Measurements from ENCODE around the gene PRR30.

DNA sequence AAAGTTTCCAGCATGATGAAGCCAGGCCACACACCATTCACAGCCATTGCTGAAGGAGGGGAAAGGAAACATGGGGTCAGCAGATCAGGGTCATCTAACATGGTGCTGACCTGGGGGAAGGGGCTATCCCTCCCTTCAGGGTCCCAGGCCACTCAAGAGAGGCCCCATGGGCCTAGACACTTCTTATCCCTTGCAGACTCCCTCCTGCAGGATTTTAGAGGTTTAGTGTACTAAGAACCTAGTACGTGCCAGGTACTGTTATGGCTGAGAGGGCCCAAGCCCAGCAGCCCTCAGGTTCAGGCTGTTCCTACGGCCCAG lies 43.8 kb downstream of the PRR30 start:
- TF ChIP-seq RAD21 (IDR thresholded peaks at IDR 0.05; ENCODE audit: low read length) = no peak
- TF ChIP-seq, protein P1, sequence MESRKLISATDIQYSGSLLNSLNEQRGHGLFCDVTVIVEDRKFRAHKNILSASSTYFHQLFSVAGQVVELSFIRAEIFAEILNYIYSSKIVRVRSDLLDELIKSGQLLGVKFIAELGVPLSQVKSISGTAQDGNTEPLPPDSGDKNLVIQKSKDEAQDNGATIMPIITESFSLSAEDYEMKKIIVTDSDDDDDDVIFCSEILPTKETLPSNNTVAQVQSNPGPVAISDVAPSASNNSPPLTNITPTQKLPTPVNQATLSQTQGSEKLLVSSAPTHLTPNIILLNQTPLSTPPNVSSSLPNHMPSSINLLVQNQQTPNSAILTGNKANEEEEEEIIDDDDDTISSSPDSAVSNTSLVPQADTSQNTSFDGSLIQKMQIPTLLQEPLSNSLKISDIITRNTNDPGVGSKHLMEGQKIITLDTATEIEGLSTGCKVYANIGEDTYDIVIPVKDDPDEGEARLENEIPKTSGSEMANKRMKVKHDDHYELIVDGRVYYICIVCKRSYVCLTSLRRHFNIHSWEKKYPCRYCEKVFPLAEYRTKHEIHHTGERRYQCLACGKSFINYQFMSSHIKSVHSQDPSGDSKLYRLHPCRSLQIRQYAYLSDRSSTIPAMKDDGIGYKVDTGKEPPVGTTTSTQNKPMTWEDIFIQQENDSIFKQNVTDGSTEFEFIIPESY (IDR thresholded peaks at IDR 0.05; ENCODE audit: borderline replicate concordance, low read depth) = no peak
- TF ChIP-seq, protein P2, sequence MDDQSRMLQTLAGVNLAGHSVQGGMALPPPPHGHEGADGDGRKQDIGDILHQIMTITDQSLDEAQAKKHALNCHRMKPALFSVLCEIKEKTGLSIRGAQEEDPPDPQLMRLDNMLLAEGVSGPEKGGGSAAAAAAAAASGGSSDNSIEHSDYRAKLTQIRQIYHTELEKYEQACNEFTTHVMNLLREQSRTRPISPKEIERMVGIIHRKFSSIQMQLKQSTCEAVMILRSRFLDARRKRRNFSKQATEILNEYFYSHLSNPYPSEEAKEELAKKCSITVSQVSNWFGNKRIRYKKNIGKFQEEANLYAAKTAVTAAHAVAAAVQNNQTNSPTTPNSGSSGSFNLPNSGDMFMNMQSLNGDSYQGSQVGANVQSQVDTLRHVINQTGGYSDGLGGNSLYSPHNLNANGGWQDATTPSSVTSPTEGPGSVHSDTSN (IDR thresholded peaks at IDR 0.05) = no peak
- no peak for TF ChIP-seq YY1 (IDR thresholded peaks at IDR 0.05; ENCODE audit: low read depth)
- TF ChIP-seq, protein P3, sequence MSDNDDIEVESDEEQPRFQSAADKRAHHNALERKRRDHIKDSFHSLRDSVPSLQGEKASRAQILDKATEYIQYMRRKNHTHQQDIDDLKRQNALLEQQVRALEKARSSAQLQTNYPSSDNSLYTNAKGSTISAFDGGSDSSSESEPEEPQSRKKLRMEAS (IDR thresholded peaks at IDR 0.05; ENCODE audit: low read depth) = no peak
- TF ChIP-seq, protein P4, sequence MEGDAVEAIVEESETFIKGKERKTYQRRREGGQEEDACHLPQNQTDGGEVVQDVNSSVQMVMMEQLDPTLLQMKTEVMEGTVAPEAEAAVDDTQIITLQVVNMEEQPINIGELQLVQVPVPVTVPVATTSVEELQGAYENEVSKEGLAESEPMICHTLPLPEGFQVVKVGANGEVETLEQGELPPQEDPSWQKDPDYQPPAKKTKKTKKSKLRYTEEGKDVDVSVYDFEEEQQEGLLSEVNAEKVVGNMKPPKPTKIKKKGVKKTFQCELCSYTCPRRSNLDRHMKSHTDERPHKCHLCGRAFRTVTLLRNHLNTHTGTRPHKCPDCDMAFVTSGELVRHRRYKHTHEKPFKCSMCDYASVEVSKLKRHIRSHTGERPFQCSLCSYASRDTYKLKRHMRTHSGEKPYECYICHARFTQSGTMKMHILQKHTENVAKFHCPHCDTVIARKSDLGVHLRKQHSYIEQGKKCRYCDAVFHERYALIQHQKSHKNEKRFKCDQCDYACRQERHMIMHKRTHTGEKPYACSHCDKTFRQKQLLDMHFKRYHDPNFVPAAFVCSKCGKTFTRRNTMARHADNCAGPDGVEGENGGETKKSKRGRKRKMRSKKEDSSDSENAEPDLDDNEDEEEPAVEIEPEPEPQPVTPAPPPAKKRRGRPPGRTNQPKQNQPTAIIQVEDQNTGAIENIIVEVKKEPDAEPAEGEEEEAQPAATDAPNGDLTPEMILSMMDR (IDR thresholded peaks at IDR 0.05) = no peak
- TF ChIP-seq ELF1 (IDR thresholded peaks at IDR 0.05) = no peak
- no peak for TF ChIP-seq SIN3A (IDR thresholded peaks at IDR 0.05; ENCODE audit: borderline replicate concordance, low read depth, low read length)
- TF ChIP-seq POLR2AphosphoS5 (IDR thresholded peaks at IDR 0.05; ENCODE audit: low read depth, low read length) = no peak
- no peak for TF ChIP-seq NRF1 (IDR thresholded peaks at IDR 0.05; ENCODE audit: low read depth, low read length)

Data from SK-N-SH (cell line).